Ishikawa (cell line): ENCODE data around the gene EXOC6.

Experiments
- CEBPB ChIP-seq: IDR thresholded peaks from 2 replicates; pipeline ENCODE4 v1.6.1; 2012
- CREB1 ChIP-seq: IDR thresholded peaks from 2 replicates; pipeline ENCODE4 v1.6.1; 2012; ENCODE audit warnings: low read depth
- EGR1 ChIP-seq: IDR thresholded peaks from 2 replicates; pipeline ENCODE4 v1.6.1; 2012
- EP300 ChIP-seq: IDR thresholded peaks from 2 replicates; pipeline ENCODE4 v1.6.1; 2012; ENCODE audit warnings: borderline replicate concordance
- FOXM1 ChIP-seq: IDR thresholded peaks from 2 replicates; pipeline ENCODE4 v1.6.1; 2012; ENCODE audit warnings: low read depth, borderline replicate concordance
- MAX ChIP-seq: IDR thresholded peaks from 2 replicates; pipeline ENCODE4 v1.6.1; 2012
- NFIC ChIP-seq: IDR thresholded peaks from 2 replicates; pipeline ENCODE4 v1.6.1; 2012
- RAD21 ChIP-seq: IDR thresholded peaks from 2 replicates; pipeline ENCODE4 v1.6.1; 2012; ENCODE audit warnings: low read depth
- REST ChIP-seq: IDR thresholded peaks from 2 replicates; pipeline ENCODE4 v1.6.1; 2012; ENCODE audit warnings: low read depth, mild to moderate bottlenecking
- TAF1 ChIP-seq: IDR thresholded peaks from 2 replicates; pipeline ENCODE4 v1.6.1; 2012; ENCODE audit warnings: low read depth, mild to moderate bottlenecking
- TCF12 ChIP-seq: IDR thresholded peaks from 2 replicates; pipeline ENCODE4 v1.6.1; 2012; ENCODE audit warnings: low read depth
- TEAD4 ChIP-seq: IDR thresholded peaks from 2 replicates; pipeline ENCODE4 v1.6.1; 2012
- USF1 ChIP-seq: IDR thresholded peaks from 2 replicates; pipeline ENCODE4 v1.6.1; 2012
- YY1 ChIP-seq: IDR thresholded peaks from 2 replicates; pipeline ENCODE4 v1.6.1; 2012; ENCODE audit warnings: low read depth
- ZBTB7A ChIP-seq: IDR thresholded peaks from 2 replicates; pipeline ENCODE4 v1.6.1; 2012; ENCODE audit warnings: low read depth

The EXOC6 gene

GRCh38 chr10:93062514-93063143 is 214.3 kb downstream of the EXOC6 start:
- TF ChIP-seq FOXM1 (no peak), YY1 (no peak), TEAD4 (no peak), MAX (no peak), ZBTB7A (no peak), CREB1 (no peak), NFIC (no peak), RAD21 (no peak)

- TF ChIP-seq USF1: no peak
- TF ChIP-seq RAD21: no peak
- TF ChIP-seq EP300: no peak
- no peak for TF ChIP-seq CEBPB
- TF ChIP-seq TAF1: no peak
- TF ChIP-seq YY1: no peak
- TF ChIP-seq TCF12: no peak
Measured at GRCh38 chr10:93063144-93063976, 215.0 kb downstream of the EXOC6 start.

- no peak for TF ChIP-seq MAX
- TF ChIP-seq FOXM1: no peak
- TF ChIP-seq NFIC: no peak
- TF ChIP-seq USF1: no peak
- no peak for TF ChIP-seq EGR1
- TF ChIP-seq REST: no peak
- no peak for TF ChIP-seq ZBTB7A
- no peak for TF ChIP-seq TCF12
- TF ChIP-seq YY1: no peak
- TF ChIP-seq CEBPB: no peak
- no peak for TF ChIP-seq RAD21
- TF ChIP-seq TAF1: no peak
- TF ChIP-seq TEAD4: no peak
- no peak for TF ChIP-seq CREB1
- no peak for TF ChIP-seq EP300
Measured at GRCh38 chr10:93063977-93064660, 215.8 kb downstream of the EXOC6 start.

- TF ChIP-seq NFIC: no peak
- TF ChIP-seq EP300: no peak
- TF ChIP-seq TCF12: no peak
- TF ChIP-seq MAX: no peak
- TF ChIP-seq REST: no peak
- no peak for TF ChIP-seq ZBTB7A
- TF ChIP-seq CEBPB: no peak
- no peak for TF ChIP-seq USF1
- no peak for TF ChIP-seq CREB1
- no peak for TF ChIP-seq FOXM1
Measured at GRCh38 chr10:93064874-93065660, 216.7 kb downstream of the EXOC6 start.
